SJCRH30 (cell line): ENCODE results near the gene TBC1D26. TPM values are rescaled to one million over a fixed set of nuclear protein-coding genes. Genes with fewer than 3 reads are reported as not detected.
"Not testable (repeated sequence)": the region's sequence is repeated elsewhere in the genome, so short reads cannot be mapped to it uniquely, and the experiment has no call there.

Experiments
- DNase-seq, 2 experiments: peaks; one replicate each; pipeline ENCODE4 v3.0.0-alpha.2; 2015 to 2020
- H3K27ac ChIP-seq: fragments of 250-450 bp; sonication (Bioruptor Pico); 2 replicates; pipeline ENCODE4 v1.5.1; 2020; ENCODE audit warnings: mild to moderate bottlenecking, moderate library complexity
- H3K27me3 ChIP-seq: fragments of 250-450 bp; sonication (Bioruptor Pico); 2 replicates; pipeline ENCODE4 v1.5.1; 2020; ENCODE audit warnings: mild to moderate bottlenecking, moderate library complexity
- H3K36me3 ChIP-seq: fragments of 250-450 bp; sonication (Bioruptor Pico); 2 replicates; pipeline ENCODE4 v1.5.1; 2020; ENCODE audit warnings: mild to moderate bottlenecking, moderate library complexity
- H3K4me1 ChIP-seq: fragments of 250-450 bp; sonication (Bioruptor Pico); 2 replicates; pipeline ENCODE4 v1.5.1; 2020; ENCODE audit warnings: mild to moderate bottlenecking, moderate library complexity
- H3K4me3 ChIP-seq: fragments of 250-450 bp; sonication (Bioruptor Pico); 2 replicates; pipeline ENCODE4 v1.5.1; 2020; ENCODE audit warnings: mild to moderate bottlenecking, moderate library complexity
- H3K9me3 ChIP-seq: fragments of 250-450 bp; sonication (Bioruptor Pico); replicated peaks from 2 replicates; pipeline ENCODE4 v1.5.1; 2020; ENCODE audit warnings: mild to moderate bottlenecking, moderate library complexity
- total RNA-seq: library from RNA; depleted of rRNA; stranded (reverse); fragments of >200 nt; shearing (Covaris generic); gene quantifications from 2 replicates; pipeline ENCODE4 v1.2.3, GENCODE V29; 2014; rRNA removed

TBC1D26 gene
- 0.05 and 0.12 TPM in 2 replicates for total RNA-seq

- not testable (repeated sequence) for H3K36me3 ChIP-seq, H3K4me3 ChIP-seq, H3K27ac ChIP-seq, H3K9me3 ChIP-seq, DNase-seq, H3K4me1 ChIP-seq, H3K27me3 ChIP-seq
These were observed at the start of gene TBC1D26 for GRCh38 chr17:15731900-15732299. Gene TBC1D26 (plus strand): TSS chr17:15732283. CDS start chr17:15735349, 3,066 bp downstream.

GRCh38 chr17:15683135-15683534 lies 48.9 kb upstream of the TBC1D26 start:
- not testable (repeated sequence) for H3K27me3 ChIP-seq, H3K27ac ChIP-seq, H3K36me3 ChIP-seq, H3K4me3 ChIP-seq, H3K4me1 ChIP-seq, DNase-seq
- H3K9me3 ChIP-seq, result peaks cover 10% of the 10 kb centered on the region

GRCh38 chr17:15683824-15684478 lies 48.1 kb upstream of the TBC1D26 start, which contains the start of gene TRIM16:
Gene TRIM16 (minus strand): TSS chr17:15684311. CDS start chr17:15651609, 32,702 bp downstream.
- not testable (repeated sequence) for H3K4me1 ChIP-seq, H3K27me3 ChIP-seq, H3K36me3 ChIP-seq
- peak; percentile 86 to 91 for DNase-seq
- Histone ChIP-seq H3K4me3 (peak within 1 kb of the TSS; percentile 93), H3K27ac (peak within 1 kb of the TSS; percentile 26; the same call in 1 of the 2 replicates), H3K9me3 (peaks cover 10% of the 10 kb centered on the region)

- not testable (repeated sequence) for H3K36me3 ChIP-seq, H3K27ac ChIP-seq, H3K4me3 ChIP-seq, DNase-seq, H3K4me1 ChIP-seq, H3K27me3 ChIP-seq
- H3K9me3 ChIP-seq, result peaks cover 10% of the 10 kb centered on the region; the same call in 1 of the 2 replicates
These were observed 44.6 kb upstream of the TBC1D26 start for GRCh38 chr17:15687494-15687893.

- H3K27ac ChIP-seq, H3K9me3 ChIP-seq, H3K27me3 ChIP-seq, H3K4me1 ChIP-seq: not testable (repeated sequence)
- Histone ChIP-seq H3K36me3 (peaks cover 18% of the 10 kb centered on the region), H3K4me3 (peak overlapping the region; percentile 79)
- DNase-seq, result peak in 1 of 2 experiments; percentile 50
These were observed 33.1 kb upstream of the TBC1D26 start for GRCh38 chr17:15698967-15699366.

- not testable (repeated sequence) for H3K4me1 ChIP-seq, H3K9me3 ChIP-seq, H3K27me3 ChIP-seq
- H3K27ac ChIP-seq, result peak within 1 kb of the TSS; percentile 50
- peaks cover 21% of the 10 kb centered on the region for H3K36me3 ChIP-seq
- peak within 1 kb of the TSS; percentile 79 for H3K4me3 ChIP-seq
- DNase-seq, result peak; percentile 100
These were observed 32.6 kb upstream of the TBC1D26 start, which contains the start of gene ZNF286A for GRCh38 chr17:15699413-15699924. Gene ZNF286A (plus strand): TSS chr17:15699752. CDS start chr17:15700330, 578 bp downstream.

GRCh38 chr17:15699937-15700336 lies 32.1 kb upstream of the TBC1D26 start:
- H3K4me1 ChIP-seq, DNase-seq, H3K27me3 ChIP-seq: not testable (repeated sequence)
- Histone ChIP-seq H3K9me3 (peaks cover 12% of the 10 kb centered on the region), H3K27ac (peak overlapping the region; percentile 50), H3K36me3 (peaks cover 24% of the 10 kb centered on the region), H3K4me3 (peak overlapping the region; percentile 79)

GRCh38 chr17:15704239-15704638 lies 27.8 kb upstream of the TBC1D26 start:
- Histone ChIP-seq H3K36me3 (peaks cover 66% of the 10 kb centered on the region), H3K9me3 (peaks cover 46% of the 10 kb centered on the region)
- H3K4me3 ChIP-seq, H3K27ac ChIP-seq, DNase-seq, H3K4me1 ChIP-seq, H3K27me3 ChIP-seq: not testable (repeated sequence)

- H3K4me3 ChIP-seq, DNase-seq, H3K4me1 ChIP-seq, H3K27ac ChIP-seq, H3K27me3 ChIP-seq: not testable (repeated sequence)
- Histone ChIP-seq H3K9me3 (peaks cover 46% of the 10 kb centered on the region), H3K36me3 (peaks cover 69% of the 10 kb centered on the region)
These were observed 27.3 kb upstream of the TBC1D26 start for GRCh38 chr17:15704813-15705212.

GRCh38 chr17:15708879-15709278 lies 23.2 kb upstream of the TBC1D26 start:
- not testable (repeated sequence) for H3K27ac ChIP-seq, DNase-seq, H3K27me3 ChIP-seq, H3K4me3 ChIP-seq, H3K4me1 ChIP-seq
- H3K36me3 ChIP-seq, result peaks cover 77% of the 10 kb centered on the region
- peaks cover 60% of the 10 kb centered on the region for H3K9me3 ChIP-seq

- peak in 1 of 2 experiments; percentile 38 for DNase-seq
- not testable (repeated sequence) for H3K4me3 ChIP-seq, H3K27me3 ChIP-seq, H3K4me1 ChIP-seq, H3K27ac ChIP-seq
- Histone ChIP-seq H3K9me3 (peaks cover 41% of the 10 kb centered on the region), H3K36me3 (peaks cover 42% of the 10 kb centered on the region)
These were observed 15.2 kb upstream of the TBC1D26 start for GRCh38 chr17:15716601-15717563.

GRCh38 chr17:15730535-15730934 lies 1.5 kb upstream of the TBC1D26 start:
- not testable (repeated sequence) for DNase-seq, H3K27ac ChIP-seq, H3K27me3 ChIP-seq, H3K36me3 ChIP-seq, H3K4me1 ChIP-seq, H3K4me3 ChIP-seq, H3K9me3 ChIP-seq

- not testable (repeated sequence) for H3K27ac ChIP-seq, H3K36me3 ChIP-seq, H3K27me3 ChIP-seq, H3K9me3 ChIP-seq, H3K4me1 ChIP-seq, DNase-seq, H3K4me3 ChIP-seq
These were observed 1.2 kb downstream of the TBC1D26 start for GRCh38 chr17:15733174-15733789.

GRCh38 chr17:15736578-15736977 lies 4.5 kb downstream of the TBC1D26 start:
- not testable (repeated sequence) for H3K27me3 ChIP-seq, H3K27ac ChIP-seq, DNase-seq, H3K4me1 ChIP-seq, H3K4me3 ChIP-seq, H3K36me3 ChIP-seq, H3K9me3 ChIP-seq
